ENCODE results near the gene DNTT. TPM values are rescaled to one million over a fixed set of nuclear protein-coding genes. Genes with fewer than 3 reads are reported as not detected.

The DNTT gene
- total RNA-seq, 2 donors from 2014 or later = not detected

Other genes starting within 250 kb of the DNTT start
- 10 to 100 TPM; 20.0 to 23.1 TPM for gene ZNF518A, start 174.1 kb upstream of the DNTT start, total RNA-seq
- gene BLNK, start 32.9 kb upstream of the DNTT start, total RNA-seq = 1 to 10 TPM; 3.2 to 4.1 TPM
- gene OPALIN, start 54.6 kb downstream of the DNTT start, total RNA-seq = not detected
- under 1 TPM in 1 of 2 donors, not detected in 1; 0.10 TPM for gene TLL2, start 209.5 kb downstream of the DNTT start, total RNA-seq